Stomach smooth muscle (tissue), 2 donors: ENCODE measurements around the gene PITPNM3.

Experiments
- H3K27ac ChIP-seq: one replicate; pipeline ENCODE4 v1.7.0; 2013; ENCODE audit warnings: mild to moderate bottlenecking, low read length, inconsistent platforms
- H3K27me3 ChIP-seq, 2 donors: one replicate each; pipeline ENCODE4 v1.7.0; 2013; ENCODE audit warnings: low read length in 2 of 2; ENCODE audit not compliant: insufficient read depth in 2 of 2, control insufficient read depth in 1 of 2
- H3K36me3 ChIP-seq, 2 donors: one replicate each; pipeline ENCODE4 v1.7.0; 2013; ENCODE audit warnings: low read length in 2 of 2; ENCODE audit not compliant: control insufficient read depth in 2 of 2, insufficient read depth in 2 of 2
- H3K4me1 ChIP-seq: one replicate; pipeline ENCODE4 v1.7.0; 2013; ENCODE audit warnings: low read length; ENCODE audit not compliant: control insufficient read depth, insufficient read depth
- H3K4me3 ChIP-seq, 2 donors: one replicate each; pipeline ENCODE4 v1.7.0; 2013; ENCODE audit warnings: low read length in 2 of 2
- H3K9ac ChIP-seq, 2 donors: one replicate each; pipeline ENCODE4 v1.7.0; 2013; ENCODE audit warnings: low read length in 2 of 2, mild to moderate bottlenecking in 1 of 2
- H3K9me3 ChIP-seq, 2 donors: one replicate each; pipeline ENCODE4 v1.7.0; 2013; ENCODE audit warnings: low read length in 2 of 2; ENCODE audit not compliant: control insufficient read depth in 2 of 2
- donor health status: healthy.
- donor health status: Pancreatic carcinoma.

The PITPNM3 gene

DNA sequence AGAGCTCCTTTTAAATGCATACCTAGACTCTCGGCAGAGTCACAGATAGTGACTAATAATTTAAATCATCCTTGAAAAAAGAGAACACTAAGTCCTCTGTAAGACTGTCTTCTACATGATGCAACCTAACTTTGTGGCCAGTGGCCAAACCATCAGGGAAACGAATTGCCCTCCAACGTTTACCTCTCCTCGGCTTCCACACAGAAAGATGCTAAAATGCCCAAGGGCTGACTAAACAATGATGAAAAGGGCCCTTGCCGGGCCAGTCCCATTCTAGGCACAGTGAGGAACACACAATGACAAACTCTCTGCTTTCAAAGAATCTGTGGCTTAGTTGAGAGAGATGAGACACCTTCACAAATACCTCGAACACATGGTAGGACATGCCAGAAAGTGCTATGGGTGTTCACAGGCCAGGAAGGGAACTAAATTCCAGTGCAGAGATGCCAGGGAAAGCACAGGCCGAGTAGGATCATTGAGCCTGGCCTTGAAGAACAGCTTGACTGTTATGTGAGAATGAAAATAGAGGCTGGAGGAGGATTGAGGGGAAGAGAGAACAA lies 35.3 kb upstream of the PITPNM3 start:
- Histone ChIP-seq H3K27me3 (no peaks in the 10 kb centered on the region), H3K9me3 (no peaks in the 10 kb centered on the region), H3K4me3 (no peak overlapping the region), H3K27ac (no peak overlapping the region), H3K9ac (no peak overlapping the region), H3K4me1 (no peaks in the 10 kb centered on the region), H3K36me3 (peaks cover 54 to 55% of the 10 kb centered on the region in 2 donors)

DNA sequence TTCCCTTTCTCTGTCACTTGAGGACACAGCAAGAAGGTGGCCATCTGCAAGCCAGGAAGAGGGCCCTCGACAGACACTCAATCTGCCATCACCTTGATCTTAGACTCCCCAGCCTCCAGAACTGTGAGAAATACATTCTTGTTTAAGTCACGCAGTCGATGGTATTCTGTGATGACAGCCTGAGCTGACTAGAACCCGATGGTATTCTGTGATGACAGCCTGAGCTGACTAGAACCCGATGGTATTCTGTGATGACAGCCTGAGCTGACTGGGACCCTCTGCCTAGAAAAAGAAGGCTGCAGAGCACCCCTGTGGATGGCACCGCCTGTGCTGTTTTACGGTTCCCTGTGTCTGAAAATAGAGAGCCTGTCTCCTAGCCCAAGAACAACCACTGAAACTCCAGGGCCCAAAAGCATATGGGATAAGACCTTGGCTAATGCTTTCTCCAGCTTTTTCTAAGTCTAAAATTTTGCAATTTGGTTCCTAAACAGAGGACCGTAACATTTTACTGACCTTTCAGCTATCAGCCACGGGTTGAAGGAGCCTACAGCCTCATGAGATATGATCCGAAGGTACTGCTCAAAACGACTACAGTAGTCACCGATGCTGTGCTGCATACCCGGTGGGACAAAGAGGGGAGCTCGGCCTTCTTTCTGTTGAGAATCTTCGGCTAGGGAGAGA lies 33.1 kb upstream of the PITPNM3 start:
- Histone ChIP-seq H3K9ac (no peak overlapping the region), H3K27me3 (no peaks in the 10 kb centered on the region), H3K4me3 (no peak overlapping the region), H3K27ac (no peak overlapping the region), H3K9me3 (no peaks in the 10 kb centered on the region), H3K4me1 (no peaks in the 10 kb centered on the region), H3K36me3 (peaks cover 55 to 60% of the 10 kb centered on the region in 2 donors)

DNA sequence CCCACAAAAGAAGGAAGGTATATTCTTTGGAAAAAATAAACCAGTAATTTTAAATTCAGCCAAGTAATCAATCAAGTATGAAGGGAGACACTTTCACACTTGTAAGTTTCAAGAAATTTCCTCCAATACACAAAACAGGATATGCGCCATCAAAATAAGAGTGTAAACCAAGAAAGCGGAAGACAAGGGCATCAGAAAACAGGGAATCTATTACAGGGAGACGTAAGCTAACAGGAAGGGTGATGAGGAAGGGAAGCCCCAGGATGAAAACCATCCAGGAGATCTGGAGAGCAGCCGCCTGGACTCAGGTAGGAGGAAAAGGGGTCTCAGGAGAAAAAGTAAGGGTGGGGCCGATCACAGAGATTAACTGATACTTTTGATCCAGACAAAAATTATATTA lies 31.8 kb upstream of the PITPNM3 start:
- no peaks in the 10 kb centered on the region for H3K9me3 ChIP-seq
- H3K27me3 ChIP-seq, result no peaks in the 10 kb centered on the region
- H3K4me3 ChIP-seq, result no peak overlapping the region
- no peaks in the 10 kb centered on the region for H3K4me1 ChIP-seq
- no peak overlapping the region for H3K9ac ChIP-seq
- no peak overlapping the region for H3K27ac ChIP-seq
- H3K36me3 ChIP-seq, result peaks cover 54 to 61% of the 10 kb centered on the region in 2 donors

DNA sequence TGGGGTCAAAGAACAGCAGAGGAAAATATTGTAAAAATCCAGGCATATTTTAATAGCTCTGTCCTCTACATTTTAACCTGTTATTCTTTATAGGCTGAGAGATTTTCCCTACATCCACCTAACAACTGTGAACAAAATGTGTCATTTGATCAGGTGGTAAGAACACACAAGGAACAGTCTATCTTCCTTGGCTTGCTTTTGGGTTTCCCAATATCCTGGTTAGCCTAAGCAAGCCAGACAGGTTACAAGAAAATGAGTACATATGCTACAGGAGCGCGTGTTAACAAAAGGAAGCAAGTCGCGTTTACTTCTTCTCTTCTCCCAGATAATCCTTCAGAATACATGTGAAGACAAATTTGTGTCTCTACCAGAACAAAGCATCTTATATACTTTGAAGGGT lies 31.0 kb upstream of the PITPNM3 start:
- Histone ChIP-seq H3K9me3 (no peaks in the 10 kb centered on the region), H3K9ac (no peak overlapping the region), H3K27ac (no peak overlapping the region), H3K27me3 (no peaks in the 10 kb centered on the region), H3K36me3 (peaks cover 53 to 61% of the 10 kb centered on the region in 2 donors), H3K4me3 (no peak overlapping the region), H3K4me1 (no peaks in the 10 kb centered on the region)

DNA sequence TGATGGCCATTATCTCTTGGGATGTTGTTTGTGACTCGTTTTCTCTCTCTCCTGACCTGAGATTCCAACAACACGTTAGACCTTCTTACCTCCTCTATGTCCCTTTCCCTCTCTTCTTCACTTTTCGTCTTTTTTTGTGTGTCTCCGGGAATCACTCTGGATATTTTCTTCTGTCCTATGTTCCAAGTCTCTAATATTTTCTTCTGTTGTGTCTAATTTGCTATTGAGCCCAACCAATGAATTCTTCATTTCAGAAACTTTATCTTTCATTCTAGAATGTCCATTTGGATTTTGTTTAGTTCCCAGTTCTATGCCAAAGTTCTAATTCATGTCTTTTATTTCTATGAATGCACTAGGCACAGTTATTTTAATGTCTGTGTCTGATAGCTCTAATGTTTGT lies 27.1 kb upstream of the PITPNM3 start:
- no peaks in the 10 kb centered on the region for H3K4me1 ChIP-seq
- H3K36me3 ChIP-seq, result peaks cover 39 to 50% of the 10 kb centered on the region in 2 donors
- H3K9me3 ChIP-seq, result no peaks in the 10 kb centered on the region
- H3K27me3 ChIP-seq, result no peaks in the 10 kb centered on the region
- H3K27ac ChIP-seq, result no peak overlapping the region
- H3K9ac ChIP-seq, result no peak overlapping the region
- no peak overlapping the region for H3K4me3 ChIP-seq

DNA sequence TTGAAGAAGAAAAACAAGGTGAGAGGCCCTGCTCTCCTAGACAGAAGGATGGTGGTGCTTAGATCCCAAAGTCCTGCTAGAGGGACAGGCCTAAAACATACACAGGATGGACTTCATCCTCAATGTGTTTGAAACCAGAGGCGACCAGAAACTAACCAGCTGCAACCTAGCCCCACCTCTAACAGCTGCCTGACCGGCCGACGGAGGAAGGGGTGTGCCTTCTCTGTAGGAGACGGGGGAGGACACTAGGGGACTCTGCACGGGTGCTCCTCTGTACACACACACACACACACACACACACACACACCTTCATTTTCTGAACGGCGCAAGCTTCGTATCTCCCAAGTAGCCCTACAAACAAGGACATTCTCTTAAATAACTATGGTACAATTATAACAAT lies 24.3 kb upstream of the PITPNM3 start:
- Histone ChIP-seq H3K9ac (no peak overlapping the region), H3K9me3 (no peaks in the 10 kb centered on the region), H3K27me3 (no peaks in the 10 kb centered on the region), H3K36me3 (peaks cover 23 to 40% of the 10 kb centered on the region in 2 donors), H3K27ac (no peak overlapping the region), H3K4me3 (no peak overlapping the region), H3K4me1 (no peaks in the 10 kb centered on the region)

DNA sequence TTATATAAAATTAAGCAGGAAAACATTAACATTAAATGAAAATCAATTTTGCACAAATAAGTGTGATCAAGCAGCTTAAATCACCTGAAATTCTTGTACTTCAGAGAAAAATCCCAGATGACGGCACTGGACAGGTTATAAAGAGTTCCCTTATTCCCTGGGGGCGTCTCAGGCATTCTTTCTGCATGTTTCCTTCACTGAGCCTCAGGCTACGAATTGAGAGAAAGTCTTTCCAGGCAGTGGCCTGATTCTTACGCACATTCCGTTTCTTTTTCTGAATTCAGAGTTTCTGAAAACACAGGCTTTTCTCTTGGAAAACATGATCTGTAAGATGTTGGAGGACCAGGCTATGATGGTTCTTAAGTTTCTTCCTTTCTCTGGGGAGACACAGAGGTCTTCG lies 22.1 kb upstream of the PITPNM3 start:
- H3K36me3 ChIP-seq, result peaks cover 16 to 31% of the 10 kb centered on the region in 2 donors
- peaks cover 2% of the 10 kb centered on the region for H3K4me1 ChIP-seq

DNA sequence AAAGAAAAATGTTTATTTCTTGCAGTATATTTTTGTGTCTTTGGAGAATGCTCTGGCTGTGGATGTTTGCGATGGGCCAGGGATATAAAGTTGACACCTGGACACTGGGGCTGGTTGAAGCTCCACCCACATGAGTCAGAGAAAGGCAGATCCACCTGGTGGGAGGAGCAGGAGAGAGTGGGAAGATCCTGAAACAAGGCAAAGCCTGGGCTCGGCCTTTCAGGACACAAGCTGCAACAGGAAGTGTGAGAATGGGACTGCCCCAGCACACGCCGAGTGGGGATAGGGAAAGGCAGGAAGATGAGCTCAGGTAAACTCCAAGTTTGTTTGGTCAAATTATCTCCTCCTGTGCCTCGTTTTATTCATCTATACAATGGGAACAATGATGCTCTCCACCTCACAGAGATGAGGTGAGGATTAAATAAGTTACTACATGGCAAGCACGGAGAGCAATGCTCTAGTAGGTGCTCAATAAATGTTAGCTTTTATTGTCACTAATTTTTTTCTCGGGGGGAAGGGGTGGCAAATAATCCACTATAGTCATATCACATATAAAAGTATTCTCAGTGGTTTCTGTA lies 21.4 kb upstream of the PITPNM3 start:
- Histone ChIP-seq H3K36me3 (peaks cover 16 to 28% of the 10 kb centered on the region in 2 donors), H3K4me1 (peaks cover 2% of the 10 kb centered on the region), H3K27ac (no peak overlapping the region), H3K9me3 (no peaks in the 10 kb centered on the region), H3K4me3 (no peak overlapping the region), H3K27me3 (no peaks in the 10 kb centered on the region), H3K9ac (no peak overlapping the region)

More for the DNA sequence above, 22.1 kb upstream of the PITPNM3 start:
- H3K27ac ChIP-seq, result no peak overlapping the region
- H3K9me3 ChIP-seq, result no peaks in the 10 kb centered on the region
- no peak overlapping the region for H3K9ac ChIP-seq
- H3K27me3 ChIP-seq, result no peaks in the 10 kb centered on the region
- no peak overlapping the region for H3K4me3 ChIP-seq

DNA sequence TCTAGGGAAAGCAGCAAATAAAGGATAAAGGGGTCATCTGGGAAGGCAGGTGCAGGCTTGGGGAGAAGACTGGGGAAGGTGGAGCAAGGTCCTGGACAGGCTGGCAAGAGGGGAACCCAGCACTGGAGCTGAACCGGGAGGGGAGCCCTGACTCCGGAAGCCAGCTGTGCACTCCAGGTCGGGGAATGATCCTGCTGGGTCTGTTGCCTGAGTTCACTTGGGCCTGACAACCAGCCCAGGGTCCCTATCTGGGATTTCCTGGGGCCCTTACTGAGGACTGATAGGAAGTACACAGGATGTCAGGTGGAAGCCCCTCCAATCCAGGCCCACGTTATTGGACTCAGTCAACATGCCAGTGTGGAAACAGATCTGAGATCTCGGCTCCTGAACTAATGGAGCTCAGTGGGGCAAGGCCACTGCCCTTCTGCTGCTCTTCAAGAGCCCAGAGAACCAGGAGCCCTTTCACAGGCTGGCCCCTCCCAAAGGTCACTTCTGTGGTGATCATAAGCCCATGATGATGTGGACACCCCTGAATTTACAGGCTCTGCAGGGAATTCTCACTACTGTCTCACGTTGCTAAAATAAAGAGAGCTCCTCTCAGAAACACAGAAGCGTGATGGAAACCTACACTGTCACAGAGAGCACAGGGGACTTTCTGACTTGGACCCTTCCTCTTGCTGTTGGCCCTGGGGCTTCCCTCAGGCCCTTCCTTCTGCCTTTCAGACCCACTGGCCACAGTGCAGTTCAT lies 19.9 kb upstream of the PITPNM3 start:
- Histone ChIP-seq H3K9me3 (no peaks in the 10 kb centered on the region), H3K36me3 (peaks cover 12 to 24% of the 10 kb centered on the region in 2 donors), H3K4me3 (no peak overlapping the region), H3K27me3 (no peaks in the 10 kb centered on the region), H3K9ac (no peak overlapping the region), H3K4me1 (peaks cover 9% of the 10 kb centered on the region), H3K27ac (no peak overlapping the region)

DNA sequence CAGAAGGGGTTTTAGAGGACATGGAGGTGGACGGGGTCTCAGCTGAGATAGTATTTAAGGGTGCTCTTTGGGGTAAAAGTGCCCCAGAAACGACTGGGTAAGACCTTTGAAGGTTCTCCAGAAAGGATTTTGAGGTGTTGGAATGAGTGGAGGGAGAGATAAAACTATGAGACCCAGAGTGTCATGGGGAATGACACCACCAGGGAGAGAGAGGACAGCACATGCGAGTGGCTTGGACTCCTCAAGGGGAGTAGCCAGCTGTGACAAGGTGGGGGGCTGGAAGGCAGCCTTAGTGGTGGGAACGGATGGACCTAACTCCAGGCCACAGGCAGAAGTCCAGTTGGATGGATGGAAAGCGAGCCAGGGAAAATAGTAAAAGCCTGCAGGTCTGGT lies 19.2 kb upstream of the PITPNM3 start:
- Histone ChIP-seq H3K27ac (no peak overlapping the region), H3K4me3 (no peak overlapping the region), H3K9ac (no peak overlapping the region), H3K4me1 (peaks cover 15% of the 10 kb centered on the region), H3K27me3 (no peaks in the 10 kb centered on the region), H3K36me3 (peaks cover 12 to 22% of the 10 kb centered on the region in 2 donors), H3K9me3 (no peaks in the 10 kb centered on the region)
